ENCODE data around the gene WDR35.
"Not testable (repeated sequence)": the region's sequence is repeated elsewhere in the genome, so short reads cannot be mapped to it uniquely, and the experiment has no call there.

DNA sequence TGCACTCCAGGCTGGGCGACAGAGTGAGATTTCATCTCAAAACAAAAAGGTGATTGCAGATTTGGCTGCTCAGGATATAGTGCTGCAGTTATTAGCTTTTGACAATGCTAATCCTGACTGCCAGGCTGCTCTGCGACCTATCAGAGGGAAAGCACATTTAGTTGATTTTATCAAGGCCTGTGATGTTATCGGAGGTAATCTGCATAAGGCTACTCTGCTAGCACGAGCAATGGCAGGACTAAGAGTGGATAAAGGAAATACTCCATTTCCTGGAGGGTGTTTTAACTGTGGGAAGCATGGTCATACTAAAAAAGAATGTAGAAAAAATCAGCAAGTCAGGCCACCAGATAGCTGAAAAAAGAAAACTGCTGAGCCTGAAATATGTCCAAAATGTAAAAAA, 65.4 kb downstream of the WDR35 start:
- not testable (repeated sequence) for TF ChIP-seq CTCF (IDR thresholded peaks at IDR 0.05; ENCODE audit: borderline replicate concordance, extremely low read depth, low read length, poor library complexity, severe bottlenecking); EZH2 (IDR thresholded peaks at IDR 0.05; ENCODE audit: borderline replicate concordance, low read depth, low read length, severe bottlenecking)

All from DND-41 (cell line).